PFSK-1 (cell line): ENCODE data around the gene IGFALS.

Experiments used
- FOXP2 ChIP-seq: optimal IDR thresholded peaks from 2 replicates; pipeline ENCODE3; 2011; ENCODE audit warnings: borderline replicate concordance, control low read depth, inconsistent platforms; ENCODE audit not compliant: insufficient read depth; ENCODE audit errors: extremely low read length, extremely low read depth
- POLR2AphosphoS5 ChIP-seq: IDR thresholded peaks from 2 replicates; pipeline ENCODE4 v1.6.1; 2012; ENCODE audit warnings: low read depth, mild to moderate bottlenecking, control low read depth, low read length, moderate library complexity
- REST ChIP-seq, 2 experiments: IDR thresholded peaks; 2 replicates each; pipeline versions ENCODE4 v1.6.1 to v1.8.0; 2011 to 2012; ENCODE audit warnings: low read depth in 2 of 2, low read length in 2 of 2, control low read depth in 1 of 2, inconsistent platforms in 1 of 2, mild to moderate bottlenecking in 1 of 2, moderate library complexity in 1 of 2; ENCODE audit not compliant: insufficient read depth in 1 of 2
- SIN3A ChIP-seq: IDR thresholded peaks from 2 replicates; pipeline ENCODE4 v1.6.1; 2012; ENCODE audit warnings: mild to moderate bottlenecking, low read length, moderate library complexity, borderline replicate concordance; ENCODE audit not compliant: insufficient read depth
- TAF1 ChIP-seq: IDR thresholded peaks from 2 replicates; pipeline ENCODE4 v1.6.1; 2012; ENCODE audit warnings: low read length, control low read depth, borderline replicate concordance; ENCODE audit not compliant: insufficient read depth

Gene IGFALS

DNA sequence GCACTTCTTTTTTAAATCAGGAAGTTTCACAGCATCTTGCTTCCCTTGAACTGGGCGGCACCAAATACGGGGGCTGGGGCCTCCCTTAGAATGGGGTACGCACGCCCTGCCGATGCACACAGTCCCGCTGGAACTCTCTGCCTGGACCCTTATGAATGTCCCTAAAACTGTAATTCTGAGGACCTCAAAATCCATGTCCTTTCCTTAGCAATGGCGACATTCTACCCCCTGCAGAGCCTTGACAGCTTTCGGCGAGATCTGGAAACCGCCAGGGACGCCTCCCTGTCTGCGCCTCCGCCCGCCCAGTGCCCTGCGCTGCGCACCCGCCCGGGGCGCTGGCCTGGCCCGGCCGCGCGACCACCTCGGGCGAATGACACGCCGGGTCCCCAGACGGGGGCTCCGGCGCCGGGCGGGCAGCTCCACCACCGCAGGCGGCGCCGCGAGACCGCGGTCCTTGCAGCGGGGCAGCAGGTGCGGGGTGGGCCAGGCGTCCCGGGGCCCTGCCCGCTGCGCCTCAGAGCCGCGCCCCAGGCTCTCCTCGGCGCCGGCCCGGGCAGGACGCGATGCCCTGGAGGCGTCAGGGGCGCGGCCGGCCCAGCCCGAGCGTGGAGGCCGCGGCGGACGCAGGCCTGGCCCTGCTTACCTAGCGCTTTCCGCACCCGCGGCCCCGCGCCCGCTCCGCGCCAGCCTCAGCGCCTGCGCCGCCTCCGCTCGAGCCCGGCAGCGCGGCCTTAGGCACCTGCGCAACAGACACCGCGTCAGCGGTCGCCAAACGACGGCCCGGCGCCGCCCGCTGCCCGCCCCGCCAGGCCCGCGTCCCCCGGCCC is 32.6 kb upstream of the IGFALS start:
- no peak for TF ChIP-seq SIN3A
- no peak for TF ChIP-seq POLR2AphosphoS5
- TF ChIP-seq REST (IDR thresholded peaks at IDR 0.05; ENCODE audit: insufficient read depth in 1 of 2, low read depth in 2 of 2, low read length in 2 of 2) = no peak
- no peak for TF ChIP-seq TAF1
- no peak for TF ChIP-seq FOXP2

GRCh38 chr16:1825381-1825863 is 31.9 kb upstream of the IGFALS start:
- no peak for TF ChIP-seq TAF1
- TF ChIP-seq POLR2AphosphoS5 = no peak
- no peak for TF ChIP-seq FOXP2
- no peak for TF ChIP-seq SIN3A
- no peak for TF ChIP-seq REST (IDR thresholded peaks at IDR 0.05; ENCODE audit: insufficient read depth in 1 of 2, low read depth in 2 of 2, low read length in 2 of 2)

DNA sequence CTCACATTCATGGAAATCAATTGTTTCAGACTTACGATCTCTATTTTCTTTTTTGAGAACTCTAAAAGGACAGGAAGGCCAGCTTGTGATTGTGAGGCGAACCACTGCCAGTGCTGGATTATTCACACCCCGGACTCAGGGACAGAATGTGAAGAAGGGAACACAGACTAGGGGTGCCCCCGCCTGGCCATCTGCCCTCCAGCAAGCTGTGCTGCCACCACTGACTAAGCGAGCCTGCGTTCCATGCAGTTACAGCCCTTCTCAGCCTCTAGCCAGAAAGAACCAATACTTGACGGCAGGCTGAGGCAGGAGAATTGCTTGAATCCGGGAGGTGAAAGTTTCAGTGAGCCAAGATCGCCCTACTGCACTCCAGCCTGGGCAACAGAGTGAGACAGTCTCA is 30.3 kb upstream of the IGFALS start:
- no peak for TF ChIP-seq TAF1
- TF ChIP-seq SIN3A = no peak
- TF ChIP-seq POLR2AphosphoS5 = no peak
- TF ChIP-seq REST (IDR thresholded peaks at IDR 0.05; ENCODE audit: insufficient read depth in 1 of 2, low read depth in 2 of 2, low read length in 2 of 2) = no peak
- no peak for TF ChIP-seq FOXP2

DNA sequence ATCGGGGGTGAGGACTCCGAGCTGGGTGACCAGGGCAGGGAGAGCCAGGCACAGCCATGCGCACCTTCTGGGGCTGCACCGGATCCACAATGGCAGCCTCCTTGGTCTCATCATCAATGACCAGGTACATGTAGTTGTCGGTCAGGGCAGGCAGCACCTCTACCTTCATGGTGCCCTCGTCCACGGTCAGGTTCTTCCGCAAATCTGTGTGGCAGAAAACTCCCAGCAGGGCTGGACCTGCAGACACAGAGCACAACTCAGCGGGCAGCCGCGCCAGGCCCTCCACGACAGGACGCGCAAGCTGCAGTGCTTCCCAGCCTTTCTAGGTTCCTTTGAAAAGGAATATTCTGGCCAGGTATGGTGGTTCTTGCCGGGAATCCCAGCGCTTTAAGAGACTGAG is 29.3 kb upstream of the IGFALS start:
- no peak for TF ChIP-seq POLR2AphosphoS5

DNA sequence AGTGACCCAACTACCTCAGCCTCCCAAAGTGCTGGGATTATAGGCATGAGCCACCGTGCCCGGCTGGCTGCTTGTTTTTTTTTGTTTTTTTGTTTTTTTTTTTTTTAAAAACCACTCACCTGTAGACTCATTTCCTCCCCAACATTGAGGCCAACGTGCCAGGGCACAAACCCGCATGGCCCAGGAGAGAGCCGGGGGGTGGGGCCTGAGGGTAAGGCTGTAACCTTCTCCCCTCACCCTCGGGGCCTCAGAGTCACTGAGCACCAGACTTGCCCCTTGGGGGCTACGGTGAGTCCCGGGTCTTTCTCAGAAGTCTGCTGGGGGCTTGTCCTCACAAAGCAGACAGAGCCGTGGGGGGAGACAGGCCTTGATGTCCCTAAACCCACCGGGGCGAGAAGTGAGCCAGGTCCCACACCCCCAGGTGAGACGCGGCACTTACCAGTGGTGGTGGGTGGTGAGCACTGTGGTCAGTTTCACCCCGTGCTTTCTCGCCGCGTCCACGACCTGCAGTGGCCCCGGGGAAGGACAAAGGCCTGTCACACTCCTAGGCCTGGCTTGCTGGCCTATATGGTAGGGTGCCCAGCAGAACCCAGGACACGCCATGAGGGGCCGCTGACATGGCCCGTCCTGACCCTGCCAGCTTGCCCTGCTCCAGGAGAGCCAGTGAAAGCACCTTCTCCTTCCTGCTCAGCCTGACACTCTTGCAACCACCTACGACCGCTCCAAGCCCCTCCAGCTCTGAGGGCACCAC is 28.5 kb upstream of the IGFALS start:
- TF ChIP-seq SIN3A (no peak), TAF1 (no peak), POLR2AphosphoS5 (no peak), REST (IDR thresholded peaks at IDR 0.05; ENCODE audit: insufficient read depth in 1 of 2, low read depth in 2 of 2, low read length in 2 of 2) (no peak), FOXP2 (no peak)
